T-helper 2 cell treated with Interferon-gamma antibody and Interleukin-4, amounts not matched to agents 100 ng/mL and 5 ng/mL, for 36 hours (primary cell): Measurements from ENCODE around the gene PLEKHB1. TPM values are rescaled to one million over a fixed set of nuclear protein-coding genes. Genes with fewer than 3 reads are reported as not detected.
"Not testable (repeated sequence)": the region's sequence is repeated elsewhere in the genome, so short reads cannot be mapped to it uniquely, and the experiment has no call there.

ENCODE experiments used
- intact Hi-C: fragments of 100-400 bp; cut with micrococcal nuclease; formaldehyde crosslinking; loops from one replicate; pipeline ENCODE4 v1.15.1; 2023
- total RNA-seq: library from RNA; stranded (reverse); gene quantifications from 2 replicates; pipeline ENCODE4 v1.2.3, GENCODE V29; 2022

The PLEKHB1 gene
- total RNA-seq, 1 donor from 2014 or later = 5.2 TPM

- intact Hi-C loops = no loop called here
Observed at GRCh38 chr11:73667891-73668290, 21.5 kb downstream of the PLEKHB1 start.

GRCh38 chr11:73670808-73671207 is 24.4 kb downstream of the PLEKHB1 start:
- intact Hi-C loops = no loop called here

- intact Hi-C loops = no loop called here
Observed at GRCh38 chr11:73671701-73672100, 25.3 kb downstream of the PLEKHB1 start.

DNA sequence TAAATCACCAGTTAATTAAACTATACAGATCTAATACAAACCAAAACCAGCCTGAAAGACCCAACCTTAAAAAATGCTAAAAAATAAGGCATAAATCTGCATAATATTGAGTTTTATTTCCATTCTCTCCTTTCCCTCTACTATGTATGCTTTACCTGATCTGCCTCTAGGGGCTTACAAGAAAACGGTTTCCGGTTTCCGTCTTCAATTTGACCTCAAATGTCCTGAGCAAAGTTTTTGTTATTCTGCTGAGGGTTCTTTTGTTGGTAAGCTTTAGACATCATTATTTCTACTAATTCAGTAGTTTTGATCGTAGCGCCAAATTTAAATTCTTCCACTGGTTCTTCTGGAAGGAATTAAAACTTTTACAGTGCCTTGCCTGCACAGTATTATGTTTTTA is 30.2 kb downstream of the PLEKHB1 start:
- intact Hi-C loops = not testable (repeated sequence)

- intact Hi-C loops = no loop called here
Observed at GRCh38 chr11:73680687-73681086, 34.3 kb downstream of the PLEKHB1 start.

DNA sequence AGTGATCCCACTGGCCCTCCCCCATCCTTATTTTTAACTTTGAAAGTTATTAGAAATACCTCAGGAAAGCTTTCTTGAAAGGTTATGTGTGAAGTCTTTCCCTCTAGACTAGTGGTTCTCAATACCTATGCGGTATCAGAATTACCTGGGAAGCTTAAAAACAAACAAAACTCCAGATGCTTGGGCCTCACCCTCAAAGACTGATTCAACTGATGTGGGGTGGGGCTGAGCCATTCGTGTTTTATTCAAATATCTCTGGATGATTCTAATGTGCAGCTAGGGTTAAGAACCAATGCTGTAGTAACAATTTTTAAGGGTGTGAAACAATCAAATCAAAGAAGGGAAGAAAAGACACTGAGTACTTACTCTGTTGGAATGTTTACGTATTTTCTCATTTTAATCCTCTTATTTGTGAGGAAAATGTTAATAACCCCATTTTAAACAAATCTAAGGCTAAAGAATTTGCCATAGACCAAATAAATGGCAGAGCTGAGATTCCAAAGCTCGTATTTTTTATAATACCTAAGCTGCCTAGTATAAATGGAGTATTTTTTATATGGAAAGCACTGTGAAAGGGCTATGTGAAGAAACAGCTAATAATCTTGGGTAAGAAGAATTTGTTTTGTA is 47.6 kb downstream of the PLEKHB1 start:
- intact Hi-C loops = no loop called here

GRCh38 chr11:73705053-73705452 is 58.7 kb downstream of the PLEKHB1 start:
- intact Hi-C loops = no loop called here

GRCh38 chr11:73710964-73711363 is 64.6 kb downstream of the PLEKHB1 start:
- intact Hi-C loops = no loop called here

Other genes starting within 250 kb of the PLEKHB1 start
- gene FAM168A, start 48.5 kb upstream of the PLEKHB1 start, total RNA-seq = 23.1 and 25.9 TPM in 2 replicates
- gene RAB6A, start 114.5 kb downstream of the PLEKHB1 start, total RNA-seq = 76.5 and 79.7 TPM in 2 replicates
- gene MRPL48, start 141.3 kb downstream of the PLEKHB1 start, total RNA-seq = 58.3 and 64.2 TPM in 2 replicates
- gene COA4, start 230.3 kb downstream of the PLEKHB1 start, total RNA-seq = 68.3 and 70.4 TPM in 2 replicates
- gene PAAF1, start 230.4 kb downstream of the PLEKHB1 start, total RNA-seq = 20.6 and 21.1 TPM in 2 replicates